TTC549 (cell line): ENCODE data around the gene CFAP299.
"Not testable (repeated sequence)": the region's sequence is repeated elsewhere in the genome, so short reads cannot be mapped to it uniquely, and the experiment has no call there.

Experiments used
- FAIRE-seq: peaks from 2 replicates; lab custom pipeline; 2012; peaks lifted over from hg19 to GRCh38; lab: Jason Lieb, UNC

Gene CFAP299

GRCh38 chr4:80335554-80336358 is at the start of gene CFAP299:
CFAP299 (plus strand) TSS chr4:80335730.
- FAIRE-seq = no peak

GRCh38 chr4:80286451-80286850 is 49.1 kb upstream of the CFAP299 start:
- no peak for FAIRE-seq

- FAIRE-seq = not testable (repeated sequence)
These were observed 44.9 kb upstream of the CFAP299 start for GRCh38 chr4:80290665-80291064.

- FAIRE-seq = no peak
These were observed 41.3 kb upstream of the CFAP299 start for GRCh38 chr4:80294206-80294605.

GRCh38 chr4:80295336-80295735 is 40.2 kb upstream of the CFAP299 start:
- no peak for FAIRE-seq

- no peak for FAIRE-seq
These were observed 39.7 kb upstream of the CFAP299 start for GRCh38 chr4:80295826-80296225.

- FAIRE-seq = no peak
These were observed 33.6 kb upstream of the CFAP299 start for GRCh38 chr4:80301884-80302283.

GRCh38 chr4:80302616-80303223 is 32.8 kb upstream of the CFAP299 start:
- no peak for FAIRE-seq

- no peak for FAIRE-seq
These were observed 30.1 kb upstream of the CFAP299 start for GRCh38 chr4:80305466-80305865.

- no peak for FAIRE-seq
These were observed 29.3 kb upstream of the CFAP299 start for GRCh38 chr4:80306260-80306659.

- no peak for FAIRE-seq
These were observed 28.3 kb upstream of the CFAP299 start for GRCh38 chr4:80307183-80307735.

GRCh38 chr4:80307774-80308465 is 27.6 kb upstream of the CFAP299 start:
- FAIRE-seq = no peak

GRCh38 chr4:80308466-80308822 is 27.1 kb upstream of the CFAP299 start:
- no peak for FAIRE-seq

GRCh38 chr4:80309294-80310004 is 26.1 kb upstream of the CFAP299 start:
- no peak for FAIRE-seq

GRCh38 chr4:80311130-80311529 is 24.4 kb upstream of the CFAP299 start:
- no peak for FAIRE-seq

- FAIRE-seq = no peak
These were observed 23.4 kb upstream of the CFAP299 start for GRCh38 chr4:80312124-80312523.

- FAIRE-seq = no peak
These were observed 21.9 kb upstream of the CFAP299 start for GRCh38 chr4:80313627-80314026.

- FAIRE-seq = not testable (repeated sequence)
These were observed 19.7 kb upstream of the CFAP299 start for GRCh38 chr4:80315848-80316247.

GRCh38 chr4:80321341-80321740 is 14.2 kb upstream of the CFAP299 start:
- no peak for FAIRE-seq

GRCh38 chr4:80321776-80322175 is 13.8 kb upstream of the CFAP299 start:
- no peak for FAIRE-seq

- no peak for FAIRE-seq
These were observed 12.8 kb upstream of the CFAP299 start for GRCh38 chr4:80322716-80323115.

GRCh38 chr4:80324171-80324570 is 11.4 kb upstream of the CFAP299 start:
- no peak for FAIRE-seq
